GM04503 (cell line): Measurements from ENCODE around the gene PAX8.

ENCODE experiments used
- DNase-seq: peaks from one replicate; pipeline ENCODE4 v3.0.0-alpha.2; 2012; ENCODE audit warnings: low read depth

The PAX8 gene

GRCh38 chr2:113167115-113167932, 111.4 kb downstream of the PAX8 start:
- DNase-seq: no peak

- DNase-seq: no peak
Observed at GRCh38 chr2:113166187-113166645, 112.5 kb downstream of the PAX8 start.
